H1 (cell line): ENCODE measurements around the gene RFX3. TPM values are rescaled to one million over a fixed set of nuclear protein-coding genes. Genes with fewer than 3 reads are reported as not detected.

Experiments
- CTCF ChIA-PET: fragments of 300-600 bp; sonication (Branson Sonifier 250); formaldehyde crosslinking; loops from one replicate; lab custom pipeline; 2021; ENCODE audit not compliant: partially characterized antibody; lab: Charles Lee
- POLR2A ChIA-PET: fragments of 300-600 bp; sonication (Branson Sonifier 250); formaldehyde crosslinking; loops from one replicate; lab custom pipeline; 2021; ENCODE audit warnings: inconsistent platforms; ENCODE audit not compliant: partially characterized antibody; lab: Charles Lee
- DNase-seq, 2 experiments: peaks; one replicate each; pipeline versions ENCODE4 v3.0.0 to v3.0.0-alpha.2; 2010 to 2022; ENCODE audit warnings: low spot score in 2 of 2, low read depth in 1 of 2, mixed read lengths in 1 of 2
- FAIRE-seq: peaks from 2 replicates; lab custom pipeline; 2011; peaks lifted over from hg19 to GRCh38; lab: Jason Lieb, UNC
- H2AFZ ChIP-seq: 2 replicates; pipeline ENCODE4 v1.8.1; 2012; ENCODE audit warnings: low read length, inconsistent platforms
- H2AK5ac ChIP-seq: 2 replicates; pipeline ENCODE4 v1.6.1; 2013; ENCODE audit warnings: low read depth, low read length
- H2BK120ac ChIP-seq: replicated peaks from 2 replicates; pipeline ENCODE3; 2013; ENCODE audit warnings: low read depth, low read length, inconsistent platforms
- H2BK12ac ChIP-seq: 2 replicates; pipeline ENCODE4 v1.6.1; 2013; ENCODE audit warnings: low read depth, low read length
- H2BK15ac ChIP-seq: 2 replicates; pipeline ENCODE4 v1.6.1; 2013; ENCODE audit warnings: low read length
- H2BK20ac ChIP-seq: 2 replicates; pipeline ENCODE4 v1.6.1; 2013; ENCODE audit warnings: low read length
- H2BK5ac ChIP-seq: 2 replicates; pipeline ENCODE4 v1.6.1; 2013; ENCODE audit warnings: low read depth, low read length
- H3K14ac ChIP-seq: 2 replicates; pipeline ENCODE4 v1.6.1; 2013; ENCODE audit warnings: inconsistent platforms; ENCODE audit not compliant: insufficient read length
- H3K18ac ChIP-seq: 2 replicates; pipeline ENCODE4 v1.6.1; 2013; ENCODE audit warnings: low read length; ENCODE audit errors: extremely low read depth
- H3K23ac ChIP-seq: 2 replicates; pipeline ENCODE4 v1.6.1; 2013; ENCODE audit warnings: inconsistent platforms; ENCODE audit not compliant: insufficient read length
- H3K23me2 ChIP-seq: 2 replicates; pipeline ENCODE4 v1.6.1; 2013; ENCODE audit warnings: low read depth, low read length
- H3K27ac ChIP-seq: 2 replicates; pipeline ENCODE4 v1.6.1; 2011; ENCODE audit warnings: low read depth, low read length, inconsistent platforms
- H3K27me3 ChIP-seq, 4 experiments: replicated peaks in 1 of 4; 1 replicate in 1 of 4; 2 replicates in 3 of 4; pipeline versions ENCODE4 v1.6.1 to v1.8.1; 2011 to 2013; ENCODE audit warnings: low read length in 3 of 4, mild to moderate bottlenecking in 3 of 4, inconsistent platforms in 2 of 4, mixed read lengths in 2 of 4, moderate library complexity in 1 of 4; ENCODE audit not compliant: control insufficient read depth in 3 of 4, insufficient read depth in 3 of 4; ENCODE audit errors: extremely low read depth in 1 of 4
- H3K36me3 ChIP-seq, 4 experiments: 2 replicates each; pipeline versions ENCODE4 v1.6.1 to v1.8.1; 2011 to 2013; ENCODE audit warnings: mild to moderate bottlenecking in 4 of 4, low read length in 3 of 4, moderate library complexity in 2 of 4, control low read depth in 1 of 4, inconsistent platforms in 1 of 4; ENCODE audit not compliant: insufficient read depth in 4 of 4, control insufficient read depth in 2 of 4
- H3K4ac ChIP-seq: replicated peaks from 2 replicates; pipeline ENCODE3; 2013; ENCODE audit warnings: low read length, low read depth, mixed read lengths, inconsistent platforms; ENCODE audit not compliant: insufficient read length
- H3K4me1 ChIP-seq, 4 experiments: replicated peaks in 1 of 4; 1 replicate in 1 of 4; 2 replicates in 3 of 4; pipeline versions ENCODE4 v1.6.1 to v1.8.1; 2011 to 2013; ENCODE audit warnings: low read length in 3 of 4, inconsistent platforms in 2 of 4, mixed read lengths in 1 of 4; ENCODE audit not compliant: insufficient read depth in 4 of 4, control insufficient read depth in 3 of 4
- H3K4me2 ChIP-seq, 2 experiments: 2 replicates each; pipeline versions ENCODE4 v1.6.1 to v1.8.1; 2011 to 2013; ENCODE audit warnings: low read depth in 2 of 2, low read length in 2 of 2, control low read depth in 1 of 2, inconsistent platforms in 1 of 2, mild to moderate bottlenecking in 1 of 2; ENCODE audit not compliant: insufficient read depth in 1 of 2
- H3K4me3 ChIP-seq, 4 experiments: fragments of 200-600, 300-600 bp in 1 of 4; sonication (generic), shearing (Covaris generic), sonication (Bioruptor Twin) in 1 of 4; 2 replicates each; pipeline versions ENCODE4 v1.5.1 to v1.8.1; 2011 to 2016; ENCODE audit warnings: low read length in 4 of 4, low read depth in 3 of 4, control low read depth in 2 of 4, inconsistent platforms in 2 of 4, mild to moderate bottlenecking in 2 of 4, mixed read lengths in 1 of 4, moderate library complexity in 1 of 4; ENCODE audit not compliant: insufficient read depth in 2 of 4; ENCODE audit errors: extremely low read depth in 1 of 4
- H3K56ac ChIP-seq: replicated peaks from 2 replicates; pipeline ENCODE3; 2013; ENCODE audit warnings: low read depth, mild to moderate bottlenecking, mixed read lengths, low read length, inconsistent platforms; ENCODE audit not compliant: insufficient read length
- H3K79me1 ChIP-seq: 2 replicates; pipeline ENCODE4 v1.6.1; 2013; ENCODE audit warnings: low read depth, low read length, control low read depth
- H3K79me2 ChIP-seq, 2 experiments: 2 replicates each; pipeline versions ENCODE4 v1.6.1 to v1.8.1; 2012 to 2013; ENCODE audit warnings: low read length in 2 of 2, mild to moderate bottlenecking in 2 of 2, inconsistent platforms in 1 of 2; ENCODE audit not compliant: insufficient read depth in 2 of 2, control insufficient read depth in 1 of 2
- H3K9ac ChIP-seq, 4 experiments: replicated peaks in 1 of 4; 1 replicate in 1 of 4; 2 replicates in 3 of 4; pipeline versions ENCODE4 v1.6.1 to v1.8.1; 2011 to 2013; ENCODE audit warnings: low read depth in 3 of 4, low read length in 3 of 4, control low read depth in 2 of 4, mild to moderate bottlenecking in 2 of 4, moderate library complexity in 2 of 4, inconsistent platforms in 1 of 4; ENCODE audit errors: extremely low read depth in 1 of 4
- H3K9me3 ChIP-seq, 2 experiments: 2 replicates each; pipeline versions ENCODE4 v1.6.1 to v1.8.1; 2012 to 2013; ENCODE audit warnings: mild to moderate bottlenecking in 2 of 2, moderate library complexity in 2 of 2, control low read depth in 1 of 2, inconsistent platforms in 1 of 2, low read depth in 1 of 2, low read length in 1 of 2, mixed read lengths in 1 of 2; ENCODE audit not compliant: insufficient read depth in 2 of 2
- H4K20me1 ChIP-seq, 2 experiments: replicated peaks in 1 of 2; 2 replicates each; pipeline versions ENCODE3 to v1.8.1; 2011 to 2013; ENCODE audit warnings: inconsistent platforms in 2 of 2, low read length in 2 of 2, mild to moderate bottlenecking in 1 of 2; ENCODE audit not compliant: insufficient read depth in 2 of 2, control insufficient read depth in 1 of 2
- H4K5ac ChIP-seq: 2 replicates; pipeline ENCODE4 v1.6.1; 2013; ENCODE audit warnings: low read length, low read depth, mixed read lengths, inconsistent platforms; ENCODE audit not compliant: insufficient read length
- H4K8ac ChIP-seq: 2 replicates; pipeline ENCODE4 v1.8.0; 2013; ENCODE audit warnings: mild to moderate bottlenecking, moderate library complexity, low read length, inconsistent platforms; ENCODE audit not compliant: insufficient read depth; ENCODE audit errors: extremely low read depth
- H4K91ac ChIP-seq: replicated peaks from 2 replicates; pipeline ENCODE3; 2013; ENCODE audit warnings: low read length, mixed read lengths, inconsistent platforms; ENCODE audit not compliant: insufficient read length
- CREB1 ChIP-seq: IDR thresholded peaks from 2 replicates; pipeline ENCODE4 v1.6.1; 2012; ENCODE audit warnings: inconsistent platforms
- CTBP2 ChIP-seq: IDR thresholded peaks from 2 replicates; pipeline ENCODE4 v1.7.0; 2011; ENCODE audit warnings: borderline replicate concordance, mild to moderate bottlenecking, moderate library complexity, mixed read lengths, low read length; ENCODE audit not compliant: insufficient read depth, insufficient read length
- FOSL1 ChIP-seq: IDR thresholded peaks from 2 replicates; pipeline ENCODE4 v1.6.1; 2011; ENCODE audit warnings: mild to moderate bottlenecking, low read depth, low read length, moderate library complexity; ENCODE audit not compliant: insufficient read depth
- HDAC2 ChIP-seq, 2 experiments: fragments of 300-600 bp in 1 of 2; sonication (generic) in 1 of 2; IDR thresholded peaks; 2 replicates each; pipeline ENCODE4 v1.6.1; 2011 to 2012; ENCODE audit warnings: low read depth in 2 of 2, low read length in 2 of 2, mild to moderate bottlenecking in 2 of 2, moderate library complexity in 2 of 2, borderline replicate concordance in 1 of 2, inconsistent platforms in 1 of 2
- JUN ChIP-seq: IDR thresholded peaks from 2 replicates; pipeline ENCODE4 v1.6.1; 2011; ENCODE audit warnings: low read depth, mild to moderate bottlenecking, improper control_type of control experiment, low read length
- JUND ChIP-seq: IDR thresholded peaks from 2 replicates; pipeline ENCODE4 v1.6.1; 2011; ENCODE audit warnings: mild to moderate bottlenecking, improper control_type of control experiment, low read length
- KDM5A ChIP-seq: fragments of 200-600 bp; IDR thresholded peaks from 2 replicates; pipeline ENCODE4 v1.7.1; 2012; ENCODE audit warnings: mild to moderate bottlenecking, low read length, inconsistent platforms, mixed read lengths
- POLR2AphosphoS5 ChIP-seq: IDR thresholded peaks from 2 replicates; pipeline ENCODE4 v1.6.1; 2011; ENCODE audit warnings: low read depth, low read length
- SRF ChIP-seq: IDR thresholded peaks from 2 replicates; pipeline ENCODE4 v1.6.1; 2011; ENCODE audit warnings: mild to moderate bottlenecking, low read depth, low read length, moderate library complexity
- TAF7 ChIP-seq: optimal IDR thresholded peaks from 2 replicates; pipeline ENCODE3; 2011; ENCODE audit warnings: low read depth, mild to moderate bottlenecking, inconsistent platforms, low read length, moderate library complexity, borderline replicate concordance
- TCF12 ChIP-seq: IDR thresholded peaks from 2 replicates; pipeline ENCODE4 v1.6.1; 2011; ENCODE audit warnings: low read depth, mild to moderate bottlenecking, low read length
- TEAD4 ChIP-seq: IDR thresholded peaks from 2 replicates; pipeline ENCODE4 v1.6.1; 2012; ENCODE audit warnings: low read depth, low read length, inconsistent platforms, mixed read lengths
- ZNF274 ChIP-seq: IDR thresholded peaks from 2 replicates; pipeline ENCODE4 v1.7.0; 2012; ENCODE audit warnings: low read length, borderline replicate concordance; ENCODE audit errors: extremely low read depth
- polyA plus RNA-seq, 7 experiments: library from polyadenylated mRNA; depleted of rRNA in 3 of 7; stranded (reverse) in 5 of 7; unstranded in 2 of 7; fragments of >200 nt in 5 of 7; fragments of 200-250 nt in 2 of 7; gene quantifications; 1 replicate in 5 of 7; 2 replicates in 1 of 7; 4 replicates in 1 of 7; pipeline versions ENCODE4 v1.2.1 to v1.2.3, GENCODE V29; 2011 to 2013; ENCODE audit warnings: missing spikeins in 2 of 7, mixed read lengths in 2 of 7
- total RNA-seq: library from RNA; stranded (reverse); fragmentation: NEBNext Ultra II Directional; extraction: Animal tissue kit (Norgen Biotek cat#: 25700); gene quantifications from 2 replicates; pipeline ENCODE4 v1.2.1, GENCODE V29; 2021
- TF ChIP-seq, protein P1 (sequence below): IDR thresholded peaks from 2 replicates; pipeline ENCODE4 v1.6.1; 2012; ENCODE audit warnings: inconsistent platforms

The RFX3 gene
- total and polyA plus RNA-seq, 2 of the 8 experiments (the other 6 are each of a cell fraction or from before 2014, with no cell fraction given): 4.9 to 22.6 TPM

DNA sequence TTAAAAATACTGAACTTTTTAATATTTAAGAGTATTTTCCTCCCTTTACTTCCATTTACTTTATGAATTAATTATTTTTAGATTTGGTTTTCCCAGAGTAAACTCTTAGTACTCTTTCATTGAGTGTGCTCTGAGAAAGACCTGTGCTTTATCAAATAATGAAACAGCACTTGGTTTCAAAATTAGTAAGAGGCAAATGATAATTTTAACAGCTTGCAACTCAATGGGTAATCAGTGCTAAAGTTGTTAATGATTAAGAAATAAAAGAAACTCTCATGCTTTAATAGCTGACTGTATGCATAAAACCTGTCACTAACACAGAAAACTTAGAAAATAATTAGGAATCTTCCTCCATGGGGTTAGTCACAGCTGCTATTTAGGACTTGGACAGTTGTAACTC lies 244.4 kb downstream of the RFX3 start:
- H3K79me1 ChIP-seq: no peaks in the 10 kb centered on the region
- DNase-seq (no peak), FAIRE-seq (no peak)
- H3K79me2 ChIP-seq: no peaks in the 10 kb centered on the region
- H3K4me2 ChIP-seq: no peak overlapping the region
- H4K20me1 ChIP-seq: no peaks in the 10 kb centered on the region
- no peaks in the 10 kb centered on the region for H3K36me3 ChIP-seq
- H3K27me3 ChIP-seq: no peaks in the 10 kb centered on the region
- H3K9ac ChIP-seq: no peak overlapping the region
- no peak overlapping the region for H2BK20ac ChIP-seq
- H2BK120ac ChIP-seq: no peak overlapping the region
- H3K23me2 ChIP-seq: no peaks in the 10 kb centered on the region
- no peak overlapping the region for H3K4me3 ChIP-seq
- no peak overlapping the region for H2BK15ac ChIP-seq
- no peaks in the 10 kb centered on the region for H3K4me1 ChIP-seq
- POLR2A ChIA-PET: no interaction called here
- H3K23ac ChIP-seq: no peak overlapping the region
- H3K14ac ChIP-seq: no peak overlapping the region
- no peaks in the 10 kb centered on the region for H3K9me3 ChIP-seq
- no peak overlapping the region for H2AFZ ChIP-seq
- no peak overlapping the region for H4K5ac ChIP-seq
- no peak overlapping the region for H4K91ac ChIP-seq
- H3K4ac ChIP-seq: no peak overlapping the region
- no peak overlapping the region for H4K8ac ChIP-seq
- no peak overlapping the region for H2AK5ac ChIP-seq
- CTCF ChIA-PET: interaction anchor here (1.2 to 1.8 kb wide), 3 partner anchors 40 to 100 kb away, joined by 3 to 4 read pairs (median 4); no protein-coding TSS in a partner anchor
- TF ChIP-seq ZNF274 (no peak), CTBP2 (no peak), KDM5A (no peak), HDAC2 (IDR thresholded peaks at IDR 0.05; ENCODE audit: borderline replicate concordance in 1 of 2, low read depth in 2 of 2, low read length in 2 of 2) (no peak), FOSL1 (no peak), TCF12 (no peak), JUND (no peak), TAF7 (no peak), JUN (no peak), TEAD4 (no peak), SRF (no peak), POLR2AphosphoS5 (no peak), CREB1 (no peak)
- TF ChIP-seq, protein P1, sequence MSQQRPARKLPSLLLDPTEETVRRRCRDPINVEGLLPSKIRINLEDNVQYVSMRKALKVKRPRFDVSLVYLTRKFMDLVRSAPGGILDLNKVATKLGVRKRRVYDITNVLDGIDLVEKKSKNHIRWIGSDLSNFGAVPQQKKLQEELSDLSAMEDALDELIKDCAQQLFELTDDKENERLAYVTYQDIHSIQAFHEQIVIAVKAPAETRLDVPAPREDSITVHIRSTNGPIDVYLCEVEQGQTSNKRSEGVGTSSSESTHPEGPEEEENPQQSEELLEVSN: no peak
- H2BK5ac ChIP-seq: no peak overlapping the region
- no peak overlapping the region for H3K56ac ChIP-seq
- no peak overlapping the region for H2BK12ac ChIP-seq
- no peak overlapping the region for H3K27ac ChIP-seq
- H3K18ac ChIP-seq: no peak overlapping the region
